SU-DHL-6 (cell line): ENCODE data around the gene GALNT10.

ENCODE experiments used
- H2AFZ ChIP-seq: fragments of 200-600 bp; sonication (generic); 2 replicates; pipeline ENCODE4 v1.6.1; 2014; ENCODE audit warnings: low read depth, mild to moderate bottlenecking, moderate library complexity, mixed read lengths, antibody characterized with exemption, low read length; ENCODE audit not compliant: severe bottlenecking
- H3F3A ChIP-seq: fragments of 200-600 bp; shearing (Covaris generic); 2 replicates; pipeline ENCODE4 v1.6.0; 2016; ENCODE audit warnings: antibody characterized with exemption, mild to moderate bottlenecking; ENCODE audit not compliant: insufficient read depth
- H3K27ac ChIP-seq: fragments of 200-600 bp; sonication (generic); 2 replicates; pipeline ENCODE4 v1.5.1; 2016; ENCODE audit warnings: low read depth, mild to moderate bottlenecking, low read length, moderate library complexity, mixed read lengths
- H3K27me3 ChIP-seq: fragments of 200-600 bp; sonication (generic), shearing (Covaris generic); 2 replicates; pipeline ENCODE4 v1.6.0; 2014; ENCODE audit warnings: mild to moderate bottlenecking, low read length
- H3K36me3 ChIP-seq: fragments of 200-600 bp; sonication (generic); 2 replicates; pipeline ENCODE4 v1.6.1; 2014; ENCODE audit warnings: mild to moderate bottlenecking, low read length, mixed read lengths
- H3K4me2 ChIP-seq: fragments of 300-600, 200-600 bp; shearing (Covaris generic), sonication (generic); 2 replicates; pipeline ENCODE4 v1.6.0; 2014; ENCODE audit warnings: low read length, low read depth, mild to moderate bottlenecking; ENCODE audit not compliant: poor library complexity, severe bottlenecking
- H3K4me3 ChIP-seq: fragments of 200-600 bp; sonication (generic); 2 replicates; pipeline ENCODE4 v1.5.1; 2014; ENCODE audit warnings: antibody characterized with exemption, low read length, mild to moderate bottlenecking, mixed read lengths; ENCODE audit not compliant: insufficient read depth, poor library complexity, severe bottlenecking
- H3K79me2 ChIP-seq: fragments of 200-600 bp; sonication (generic); 2 replicates; pipeline ENCODE4 v1.6.1; 2014; ENCODE audit warnings: mild to moderate bottlenecking, low read length, moderate library complexity; ENCODE audit not compliant: insufficient read depth
- H3K9ac ChIP-seq: fragments of 200-600 bp; sonication (generic); 2 replicates; pipeline ENCODE4 v1.7.0; 2014; ENCODE audit warnings: mild to moderate bottlenecking, low read length
- H3K9me2 ChIP-seq: fragments of 200-600 bp; sonication (generic); replicated peaks from 2 replicates; pipeline ENCODE4 v1.6.1; 2014; ENCODE audit warnings: low read length; ENCODE audit not compliant: insufficient read depth
- H3K9me3 ChIP-seq: fragments of 200-600 bp; sonication (generic); 2 replicates; pipeline ENCODE4 v1.6.1; 2014; ENCODE audit warnings: low read length, mixed read lengths; ENCODE audit not compliant: insufficient read depth
- H4K20me1 ChIP-seq: fragments of 200-600 bp; sonication (generic); 2 replicates; pipeline ENCODE4 v1.6.1; 2014; ENCODE audit warnings: low read depth, mild to moderate bottlenecking, antibody characterized with exemption, low read length, moderate library complexity, mixed read lengths
- EZH2phosphoT487 ChIP-seq: fragments of 200-600 bp; sonication (generic), shearing (Covaris generic); conservative IDR thresholded peaks from 2 replicates; pipeline ENCODE4 v1.6.1; 2018; ENCODE audit warnings: mild to moderate bottlenecking, antibody characterized with exemption, low read length, moderate library complexity, mixed read lengths
- TF ChIP-seq, protein P1 (sequence below): fragments of 200-600 bp; sonication (generic); IDR thresholded peaks from one replicate; pipeline ENCODE4 v1.5.1; 2017; ENCODE audit warnings: antibody characterized with exemption, mild to moderate bottlenecking, low read length, moderate library complexity; ENCODE audit not compliant: insufficient read depth, poor library complexity, severe bottlenecking

GALNT10 gene

DNA sequence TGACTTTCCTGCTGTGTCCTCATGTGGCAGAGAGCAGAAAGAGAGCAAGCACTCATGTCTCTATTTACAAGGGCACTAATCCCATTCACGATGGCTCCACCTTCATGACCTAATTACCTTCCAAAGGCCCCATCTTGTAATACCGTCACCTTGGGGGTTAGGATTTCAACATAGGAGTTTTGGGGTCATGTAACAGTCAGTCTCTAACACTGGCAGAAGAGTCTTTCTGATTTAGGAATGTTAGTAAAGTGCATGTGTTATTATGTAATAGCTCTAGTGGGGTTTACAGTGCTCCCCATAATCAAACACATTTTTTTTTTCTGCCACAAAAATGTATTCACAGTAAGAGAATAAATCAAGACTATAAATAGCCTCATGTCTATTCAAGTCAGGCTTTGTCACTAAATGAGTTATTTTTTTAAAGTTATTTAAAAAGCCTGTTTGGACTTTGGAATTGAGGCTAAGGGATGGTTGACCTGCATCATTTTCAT is 19.1 kb downstream of the GALNT10 start:
- Histone ChIP-seq H4K20me1 (no peaks in the 10 kb centered on the region), H3K4me2 (no peak overlapping the region), H3K79me2 (no peaks in the 10 kb centered on the region), H3K9me3 (no peaks in the 10 kb centered on the region), H3F3A (no peaks in the 10 kb centered on the region), H2AFZ (no peak overlapping the region), H3K4me3 (no peak overlapping the region), H3K9ac (no peak overlapping the region), H3K27me3 (no peaks in the 10 kb centered on the region), H3K27ac (no peak overlapping the region), H3K36me3 (no peaks in the 10 kb centered on the region), H3K9me2 (no peaks in the 10 kb centered on the region)
- TF ChIP-seq EZH2phosphoT487: no peak
- TF ChIP-seq, protein P1, sequence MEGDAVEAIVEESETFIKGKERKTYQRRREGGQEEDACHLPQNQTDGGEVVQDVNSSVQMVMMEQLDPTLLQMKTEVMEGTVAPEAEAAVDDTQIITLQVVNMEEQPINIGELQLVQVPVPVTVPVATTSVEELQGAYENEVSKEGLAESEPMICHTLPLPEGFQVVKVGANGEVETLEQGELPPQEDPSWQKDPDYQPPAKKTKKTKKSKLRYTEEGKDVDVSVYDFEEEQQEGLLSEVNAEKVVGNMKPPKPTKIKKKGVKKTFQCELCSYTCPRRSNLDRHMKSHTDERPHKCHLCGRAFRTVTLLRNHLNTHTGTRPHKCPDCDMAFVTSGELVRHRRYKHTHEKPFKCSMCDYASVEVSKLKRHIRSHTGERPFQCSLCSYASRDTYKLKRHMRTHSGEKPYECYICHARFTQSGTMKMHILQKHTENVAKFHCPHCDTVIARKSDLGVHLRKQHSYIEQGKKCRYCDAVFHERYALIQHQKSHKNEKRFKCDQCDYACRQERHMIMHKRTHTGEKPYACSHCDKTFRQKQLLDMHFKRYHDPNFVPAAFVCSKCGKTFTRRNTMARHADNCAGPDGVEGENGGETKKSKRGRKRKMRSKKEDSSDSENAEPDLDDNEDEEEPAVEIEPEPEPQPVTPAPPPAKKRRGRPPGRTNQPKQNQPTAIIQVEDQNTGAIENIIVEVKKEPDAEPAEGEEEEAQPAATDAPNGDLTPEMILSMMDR: no peak

DNA sequence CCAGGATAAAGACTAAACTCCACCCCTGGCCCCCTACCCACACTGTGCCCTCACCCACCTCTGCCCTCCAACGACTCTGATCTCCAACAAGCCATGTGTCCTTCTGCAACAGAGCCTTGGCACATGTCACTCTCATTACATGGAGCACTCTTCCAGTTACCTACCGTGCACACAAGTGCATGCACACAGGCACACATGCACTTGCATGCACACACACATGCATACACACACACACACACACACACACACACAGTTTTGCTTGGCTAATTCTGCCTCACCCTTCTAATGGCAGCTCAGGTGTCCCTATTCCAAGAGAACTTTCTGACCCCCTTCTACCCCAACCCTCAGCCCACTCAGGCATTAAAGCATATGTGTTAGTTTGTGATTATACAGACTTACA is 19.6 kb downstream of the GALNT10 start:
- Histone ChIP-seq H3K9ac (no peak overlapping the region), H2AFZ (no peak overlapping the region), H3K27ac (no peak overlapping the region), H3K9me2 (no peaks in the 10 kb centered on the region), H3F3A (no peaks in the 10 kb centered on the region), H3K27me3 (no peaks in the 10 kb centered on the region), H3K4me3 (no peak overlapping the region), H4K20me1 (no peaks in the 10 kb centered on the region), H3K36me3 (no peaks in the 10 kb centered on the region), H3K79me2 (no peaks in the 10 kb centered on the region), H3K4me2 (no peak overlapping the region), H3K9me3 (no peaks in the 10 kb centered on the region)
- TF ChIP-seq EZH2phosphoT487: no peak
- TF ChIP-seq, protein P1: no peak

DNA sequence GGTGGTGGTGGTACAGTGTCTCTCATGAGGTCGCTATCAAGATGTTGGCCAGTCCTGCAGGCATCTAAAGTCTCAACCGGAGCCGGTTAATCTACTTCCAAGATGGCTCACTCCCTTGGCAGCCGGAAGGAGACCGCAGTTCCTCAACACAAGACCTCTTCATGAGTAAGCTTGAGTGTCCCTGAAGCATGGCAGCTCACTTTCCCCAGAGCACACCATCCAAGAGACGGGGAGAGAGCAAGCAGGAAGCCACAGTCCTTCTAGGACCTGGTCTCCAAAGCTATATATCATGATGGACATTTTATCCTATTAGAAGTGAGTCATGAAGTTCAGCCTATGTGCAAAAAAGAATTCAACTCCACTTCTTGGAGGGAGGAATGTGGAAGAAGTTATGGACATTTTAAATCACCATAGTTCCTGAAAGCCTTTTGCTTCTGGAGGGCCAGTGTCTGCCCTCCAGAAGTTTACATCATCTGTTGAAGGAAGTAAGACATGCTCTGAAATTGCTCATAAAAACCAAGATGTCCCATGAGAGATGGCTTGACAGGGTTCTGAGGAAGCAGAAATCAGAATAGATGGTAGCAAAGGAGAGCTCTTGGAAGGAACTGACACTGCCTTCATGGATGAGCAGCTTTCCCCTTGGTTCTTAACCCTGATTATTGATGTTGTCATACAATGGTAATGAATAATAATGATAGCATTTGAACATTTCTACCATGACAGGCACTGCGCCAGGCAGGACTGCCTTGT is 21.3 kb downstream of the GALNT10 start:
- TF ChIP-seq, protein P1: no peak
- Histone ChIP-seq H3K9ac (no peak overlapping the region), H3F3A (no peaks in the 10 kb centered on the region), H3K9me2 (no peaks in the 10 kb centered on the region), H3K27me3 (no peaks in the 10 kb centered on the region), H4K20me1 (no peaks in the 10 kb centered on the region), H3K79me2 (no peaks in the 10 kb centered on the region), H2AFZ (no peak overlapping the region), H3K27ac (no peak overlapping the region), H3K4me2 (no peak overlapping the region), H3K4me3 (no peak overlapping the region), H3K36me3 (no peaks in the 10 kb centered on the region), H3K9me3 (no peaks in the 10 kb centered on the region)
